ENCODE data around the gene RAB4B. TPM values are rescaled to one million over a fixed set of nuclear protein-coding genes. Genes with fewer than 3 reads are reported as not detected.

RAB4B gene
- total RNA-seq, 1 donor from 2014 or later = 23.6 TPM

- no peak for TF ChIP-seq CTCF (conservative IDR thresholded peaks at IDR 0.05; ENCODE audit: low read depth, low read length)
- no peak for DNase-seq (ENCODE audit: low read depth)
- H3K4me3 ChIP-seq (ENCODE audit: low read depth, low read length) = no peak overlapping the region
Measured at GRCh38 chr19:40791996-40792395, 13.9 kb downstream of the RAB4B start.

- no peak for TF ChIP-seq CTCF (conservative IDR thresholded peaks at IDR 0.05; ENCODE audit: low read depth, low read length)
- DNase-seq (ENCODE audit: low read depth) = no peak
- H3K4me3 ChIP-seq (ENCODE audit: low read depth, low read length) = no peak overlapping the region
Measured at GRCh38 chr19:40797166-40797962, 19.3 kb downstream of the RAB4B start.

GRCh38 chr19:40797963-40798682, 20.1 kb downstream of the RAB4B start:
- peak; percentile 45 for TF ChIP-seq CTCF (conservative IDR thresholded peaks at IDR 0.05; ENCODE audit: low read depth, low read length)
- DNase-seq (ENCODE audit: low read depth) = no peak
- peak overlapping the region; percentile 56 for H3K4me3 ChIP-seq (ENCODE audit: low read depth, low read length)

- peak within 1 kb of the TSS; percentile 95 for H3K4me3 ChIP-seq (ENCODE audit: low read depth, low read length)
- TF ChIP-seq CTCF (conservative IDR thresholded peaks at IDR 0.05; ENCODE audit: low read depth, low read length) = no peak
- DNase-seq (ENCODE audit: low read depth) = peak; percentile 82
Measured at GRCh38 chr19:40798683-40799557, 20.9 kb downstream of the RAB4B start, which contains the start of gene EGLN2. Gene EGLN2 (plus strand): TSS chr19:40799191. CDS start chr19:40800573, 1,382 bp downstream.

- H3K4me3 ChIP-seq (ENCODE audit: low read depth, low read length) = peak overlapping the region; percentile 95
- no peak for TF ChIP-seq CTCF (conservative IDR thresholded peaks at IDR 0.05; ENCODE audit: low read depth, low read length)
- no peak for DNase-seq (ENCODE audit: low read depth)
Measured at GRCh38 chr19:40799558-40800338, 21.7 kb downstream of the RAB4B start.
